Natural killer cell (primary cell): ENCODE results near the gene CRTAC1. TPM values are rescaled to one million over a fixed set of nuclear protein-coding genes. Genes with fewer than 3 reads are reported as not detected.

Experiments
- ATAC-seq, 3 donors: fragments of 150-1000 bp in 2 of 3; fragments of 200-7000 bp in 1 of 3; cut with Tn5 transposase; 1 replicate in 1 of 3; 2 replicates in 2 of 3; pipeline ENCODE4 v1.10.0; 2021; ENCODE audit warnings: mild to moderate bottlenecking in 2 of 3, moderate library complexity in 2 of 3
- DNase-seq, 2 donors: peaks; one replicate each; pipeline versions ENCODE4 v3.0.0 to v3.0.0-alpha.2; 2013 to 2021; ENCODE audit warnings: mixed read lengths in 1 of 2
- H3K27ac ChIP-seq: one replicate; pipeline ENCODE4 v1.5.1; 2013; ENCODE audit warnings: mild to moderate bottlenecking, low read length
- H3K27me3 ChIP-seq: one replicate; pipeline ENCODE4 v1.6.1; 2013; ENCODE audit warnings: low read length; ENCODE audit not compliant: control insufficient read depth, insufficient read depth
- H3K36me3 ChIP-seq: one replicate; pipeline ENCODE4 v1.6.1; 2013; ENCODE audit warnings: low read length; ENCODE audit not compliant: control insufficient read depth, insufficient read depth
- H3K4me1 ChIP-seq: one replicate; pipeline ENCODE4 v1.6.1; 2013; ENCODE audit warnings: low read length; ENCODE audit not compliant: control insufficient read depth, insufficient read depth
- H3K4me3 ChIP-seq: one replicate; pipeline ENCODE4 v1.5.1; 2013; ENCODE audit warnings: low read length
- H3K9me3 ChIP-seq: one replicate; pipeline ENCODE4 v1.6.1; 2013; ENCODE audit warnings: low read length; ENCODE audit not compliant: control insufficient read depth, insufficient read depth
- H3K27ac Mint-ChIP-seq, 2 donors: one replicate each; pipeline ENCODE4 v1.8.0; 2022; ENCODE audit warnings: mild to moderate bottlenecking in 2 of 2, mixed read lengths in 2 of 2, moderate library complexity in 1 of 2
- H3K27me3 Mint-ChIP-seq, 2 donors: one replicate each; pipeline ENCODE4 v1.8.0; 2022; ENCODE audit warnings: low read depth in 2 of 2, mixed read lengths in 2 of 2
- H3K36me3 Mint-ChIP-seq: one replicate; pipeline ENCODE4 v1.8.0; 2022; ENCODE audit warnings: mixed read lengths
- H3K4me1 Mint-ChIP-seq, 2 donors: one replicate each; pipeline ENCODE4 v1.8.0; 2022; ENCODE audit warnings: mixed read lengths in 2 of 2
- H3K4me3 Mint-ChIP-seq: one replicate; pipeline ENCODE4 v1.8.0; 2022; ENCODE audit warnings: mild to moderate bottlenecking, moderate library complexity, mixed read lengths
- H3K9me3 Mint-ChIP-seq, 2 donors: one replicate each; pipeline ENCODE4 v1.8.0; 2022; ENCODE audit warnings: mixed read lengths in 2 of 2
- WGBS: methylation state at CpG from one replicate; pipeline ENCODE4 v1.1.7; 2013; ENCODE audit warnings: missing lambda C conversion rate; ENCODE audit not compliant: insufficient coverage; 5-methylcytosine and 5-hydroxymethylcytosine counted together
- intact Hi-C: fragments of 100-400 bp; cut with micrococcal nuclease; formaldehyde crosslinking; loops from one replicate; pipeline ENCODE4 v1.14.2; 2022
- total RNA-seq, 4 donors: library from RNA; stranded (reverse); fragments of 120-200 nt in 1 of 4; gene quantifications; one replicate each; pipeline versions ENCODE4 v1.2.3 to v1.2.4, GENCODE V29; 2013 to 2022
- TF ChIP-seq, protein P1 (sequence below): fragments of 200-600 bp; IDR thresholded peaks from one replicate; pipeline ENCODE4 v1.8.0; 2022; ENCODE audit warnings: antibody characterized with exemption

Gene CRTAC1
- total RNA-seq, 3 donors from 2014 or later (not counting 1 experiment from before 2014, with no cell fraction given), result not detected

DNA sequence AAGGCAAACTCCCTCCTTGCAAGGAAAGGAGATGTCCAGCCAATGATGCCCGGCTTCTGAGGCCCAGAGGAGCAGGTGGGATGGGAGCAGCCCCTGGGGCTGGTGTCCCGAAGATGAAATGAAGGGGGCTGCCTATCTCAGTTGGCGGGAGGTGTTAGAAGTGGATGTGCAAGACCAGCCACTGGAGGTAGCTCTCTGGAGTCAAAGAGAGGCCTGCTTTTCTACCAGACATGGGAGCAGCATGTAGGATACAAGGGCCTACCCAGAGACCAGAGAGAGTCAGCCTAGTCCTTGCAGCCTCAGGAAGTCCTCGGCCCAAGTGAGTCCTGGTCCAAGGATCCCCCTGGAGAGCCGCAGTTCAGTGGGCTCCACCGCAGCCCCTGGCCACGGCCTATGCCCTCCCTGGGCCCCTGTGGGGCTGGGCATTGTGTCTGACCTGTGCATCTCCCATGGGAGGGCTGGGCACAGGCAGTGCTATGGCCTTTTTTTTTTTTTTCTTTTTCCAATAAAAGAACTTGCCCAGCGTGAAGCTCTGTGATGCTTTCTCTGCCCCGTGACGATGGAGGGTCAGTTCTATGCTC, 163.1 kb downstream of the CRTAC1 start:
- intact Hi-C loops, result no loop called here
- TF ChIP-seq, protein P1, sequence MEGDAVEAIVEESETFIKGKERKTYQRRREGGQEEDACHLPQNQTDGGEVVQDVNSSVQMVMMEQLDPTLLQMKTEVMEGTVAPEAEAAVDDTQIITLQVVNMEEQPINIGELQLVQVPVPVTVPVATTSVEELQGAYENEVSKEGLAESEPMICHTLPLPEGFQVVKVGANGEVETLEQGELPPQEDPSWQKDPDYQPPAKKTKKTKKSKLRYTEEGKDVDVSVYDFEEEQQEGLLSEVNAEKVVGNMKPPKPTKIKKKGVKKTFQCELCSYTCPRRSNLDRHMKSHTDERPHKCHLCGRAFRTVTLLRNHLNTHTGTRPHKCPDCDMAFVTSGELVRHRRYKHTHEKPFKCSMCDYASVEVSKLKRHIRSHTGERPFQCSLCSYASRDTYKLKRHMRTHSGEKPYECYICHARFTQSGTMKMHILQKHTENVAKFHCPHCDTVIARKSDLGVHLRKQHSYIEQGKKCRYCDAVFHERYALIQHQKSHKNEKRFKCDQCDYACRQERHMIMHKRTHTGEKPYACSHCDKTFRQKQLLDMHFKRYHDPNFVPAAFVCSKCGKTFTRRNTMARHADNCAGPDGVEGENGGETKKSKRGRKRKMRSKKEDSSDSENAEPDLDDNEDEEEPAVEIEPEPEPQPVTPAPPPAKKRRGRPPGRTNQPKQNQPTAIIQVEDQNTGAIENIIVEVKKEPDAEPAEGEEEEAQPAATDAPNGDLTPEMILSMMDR, result no peak

DNA sequence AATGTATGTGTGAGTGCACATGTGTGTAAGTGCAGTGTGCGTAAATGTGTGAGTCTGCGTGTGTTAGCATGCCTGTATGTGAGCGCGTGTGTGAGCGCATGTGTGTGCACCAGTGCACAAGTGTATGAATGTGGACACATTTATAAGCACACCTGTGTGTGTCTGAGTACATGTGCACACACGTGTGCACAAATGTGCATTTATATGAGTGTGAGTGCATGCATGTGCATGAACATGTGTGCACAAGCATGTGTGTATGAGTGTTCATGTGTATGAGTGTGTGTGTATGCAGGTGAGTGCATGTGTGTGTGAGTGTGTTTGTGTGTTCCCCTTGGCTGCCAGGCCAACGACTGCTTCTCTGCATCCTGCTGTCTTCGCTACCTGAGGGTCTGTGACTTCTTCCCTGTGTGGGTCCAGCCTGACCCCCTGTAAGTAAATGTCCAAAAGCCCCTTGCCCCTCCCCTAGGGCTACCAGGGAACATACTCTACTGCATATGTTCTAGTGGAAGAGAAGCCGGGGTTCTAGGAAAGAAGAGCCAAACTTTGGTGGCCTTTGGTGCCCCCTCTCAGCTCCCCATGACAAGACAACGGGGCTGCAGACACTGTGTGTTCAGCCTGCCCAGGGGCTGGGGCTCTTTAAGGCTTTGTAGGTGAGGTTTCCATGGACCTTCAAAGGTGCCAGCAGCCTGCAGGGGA, 163.7 kb downstream of the CRTAC1 start:
- peaks cover 46 to 49% of the 10 kb centered on the region in 2 donors for H3K4me1 Mint-ChIP-seq
- 96% methylated on average over 10 of the region's 10 CpGs for WGBS
- Histone ChIP-seq H3K4me3 (no peak overlapping the region), H3K27me3 (no peaks in the 10 kb centered on the region), H3K27ac (no peak overlapping the region), H3K4me1 (peaks cover 24% of the 10 kb centered on the region), H3K36me3 (no peaks in the 10 kb centered on the region), H3K9me3 (no peaks in the 10 kb centered on the region)
- ATAC-seq (no peak), DNase-seq (no peak)
- no peaks in the 10 kb centered on the region for H3K27me3 Mint-ChIP-seq
- intact Hi-C loops, result no loop called here
- TF ChIP-seq, protein P1, result no peak
- H3K36me3 Mint-ChIP-seq, result no peaks in the 10 kb centered on the region
- peak overlapping the region; percentile 21 for H3K4me3 Mint-ChIP-seq
- H3K27ac Mint-ChIP-seq, result peak overlapping the region in 1 of 2 donors; percentile 14
- no peaks in the 10 kb centered on the region for H3K9me3 Mint-ChIP-seq

More for the DNA sequence above, 163.1 kb downstream of the CRTAC1 start:
- DNase-seq (no peak), ATAC-seq (no peak)
- Histone ChIP-seq H3K9me3 (no peaks in the 10 kb centered on the region), H3K36me3 (no peaks in the 10 kb centered on the region), H3K27ac (no peak overlapping the region), H3K4me1 (peaks cover 24% of the 10 kb centered on the region), H3K4me3 (no peak overlapping the region), H3K27me3 (no peaks in the 10 kb centered on the region)
- no peaks in the 10 kb centered on the region for H3K36me3 Mint-ChIP-seq
- H3K27me3 Mint-ChIP-seq, result no peaks in the 10 kb centered on the region
- H3K27ac Mint-ChIP-seq, result peak overlapping the region in 1 of 2 donors; percentile 14
- 92% methylated on average over 10 of the region's 10 CpGs for WGBS
- H3K4me3 Mint-ChIP-seq, result peak overlapping the region; percentile 21
- no peaks in the 10 kb centered on the region for H3K9me3 Mint-ChIP-seq
- peaks cover 46 to 49% of the 10 kb centered on the region in 2 donors for H3K4me1 Mint-ChIP-seq

DNA sequence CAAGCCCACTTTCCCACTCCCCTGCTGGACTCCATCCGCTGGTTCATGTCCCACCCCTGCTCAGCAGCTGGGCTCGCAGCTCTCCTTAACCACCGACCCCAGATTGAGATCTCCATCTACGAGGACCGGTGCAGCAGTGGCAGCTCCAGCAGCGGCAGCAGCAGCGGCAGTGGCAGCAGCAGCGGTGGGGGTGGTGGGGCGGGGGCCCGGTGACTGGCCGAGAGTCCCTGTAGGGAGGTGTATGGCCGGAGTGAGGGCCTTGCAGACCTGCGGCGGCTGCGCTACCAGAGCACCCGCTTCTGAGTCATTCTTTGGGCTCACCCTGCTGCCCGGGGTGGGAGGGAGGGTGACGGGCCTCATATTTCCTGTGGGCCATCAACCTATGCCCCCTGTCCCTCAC, 164.9 kb downstream of the CRTAC1 start:
- DNase-seq, result no peak
- Histone ChIP-seq H3K27ac (no peak overlapping the region), H3K9me3 (no peaks in the 10 kb centered on the region), H3K4me3 (no peak overlapping the region), H3K4me1 (peaks cover 24% of the 10 kb centered on the region), H3K27me3 (no peaks in the 10 kb centered on the region), H3K36me3 (no peaks in the 10 kb centered on the region)
- no peak overlapping the region for H3K27ac Mint-ChIP-seq
- H3K36me3 Mint-ChIP-seq, result no peaks in the 10 kb centered on the region
- no peak overlapping the region for H3K4me3 Mint-ChIP-seq
- TF ChIP-seq, protein P1, result no peak
- H3K4me1 Mint-ChIP-seq, result peaks cover 45 to 47% of the 10 kb centered on the region in 2 donors
- 88% methylated on average over 18 of the region's 18 CpGs for WGBS
- no peaks in the 10 kb centered on the region for H3K27me3 Mint-ChIP-seq
- no peak for ATAC-seq
- no peaks in the 10 kb centered on the region for H3K9me3 Mint-ChIP-seq
- intact Hi-C loops, result no loop called here
